Measurements from ENCODE around the gene DISP2.

The DISP2 gene

GRCh38 chr15:40329804-40330203 is 28.2 kb upstream of the DISP2 start:
- DNase-seq: no peak

GRCh38 chr15:40330368-40330836 is 27.6 kb upstream of the DISP2 start:
- DNase-seq: no peak

- DNase-seq: no peak
Measured at GRCh38 chr15:40331026-40331425, 27.0 kb upstream of the DISP2 start.

- DNase-seq: no peak
Measured at GRCh38 chr15:40331637-40332036, 26.4 kb upstream of the DISP2 start.

GRCh38 chr15:40332113-40332781 is 25.8 kb upstream of the DISP2 start:
- DNase-seq: no peak

- peak; percentile 39 for DNase-seq
Measured at GRCh38 chr15:40333922-40334492, 24.0 kb upstream of the DISP2 start.

- no peak for DNase-seq
Measured at GRCh38 chr15:40334541-40334940, 23.5 kb upstream of the DISP2 start.

- no peak for DNase-seq
Measured at GRCh38 chr15:40334941-40335795, 22.9 kb upstream of the DISP2 start.

- no peak for DNase-seq
Measured at GRCh38 chr15:40335938-40336743, 21.9 kb upstream of the DISP2 start.

GRCh38 chr15:40336744-40337122 is 21.3 kb upstream of the DISP2 start:
- DNase-seq: peak; percentile 11

GRCh38 chr15:40337597-40337996 is 20.4 kb upstream of the DISP2 start:
- DNase-seq: no peak

- DNase-seq: peak; percentile 79
Measured at GRCh38 chr15:40338041-40338657, 19.9 kb upstream of the DISP2 start.

- no peak for DNase-seq
Measured at GRCh38 chr15:40338921-40339620, 18.9 kb upstream of the DISP2 start.

- no peak for DNase-seq
Measured at GRCh38 chr15:40339621-40339945, 18.4 kb upstream of the DISP2 start.

GRCh38 chr15:40340038-40340739 is 17.8 kb upstream of the DISP2 start:
- no peak for DNase-seq

GRCh38 chr15:40340740-40341400 is 17.1 kb upstream of the DISP2 start, which contains the start of gene CCDC9B:
Gene CCDC9B, minus strand, starts transcription at chr15:40340939. Its CDS starts 120 bp downstream, at chr15:40340819.
- no peak for DNase-seq

- no peak for DNase-seq
Measured at GRCh38 chr15:40342416-40343320, 15.4 kb upstream of the DISP2 start.

GRCh38 chr15:40343512-40343911 is 14.5 kb upstream of the DISP2 start:
- DNase-seq: no peak

- DNase-seq: no peak
Measured at GRCh38 chr15:40344217-40344616, 13.8 kb upstream of the DISP2 start.

Measured in CD4-positive, alpha-beta T cell treated with Interleukin-10 for 1 hour (primary cell).